LHCN-M2 (cell line): ENCODE results near the gene IL10RA. TPM values are rescaled to one million over a fixed set of nuclear protein-coding genes. Genes with fewer than 3 reads are reported as not detected.
"Not testable (repeated sequence)": the region's sequence is repeated elsewhere in the genome, so short reads cannot be mapped to it uniquely, and the experiment has no call there.

Experiments
- DNase-seq: peaks from one replicate; pipeline ENCODE4 v3.0.0-alpha.2; 2012; ENCODE audit warnings: low read depth
- total RNA-seq: library from RNA; depleted of rRNA; stranded (reverse); fragments of >200 nt; gene quantifications from 2 replicates; pipeline ENCODE4 v1.2.3, GENCODE V29; 2014

The IL10RA gene
- total RNA-seq, 1 experiment from 2014 or later = not detected

GRCh38 chr11:117961896-117962295, 24.3 kb upstream of the IL10RA start:
- no peak for DNase-seq

GRCh38 chr11:117962826-117963225, 23.4 kb upstream of the IL10RA start:
- DNase-seq = no peak

GRCh38 chr11:117966908-117967307, 19.3 kb upstream of the IL10RA start:
- no peak for DNase-seq

- no peak for DNase-seq
Measured at GRCh38 chr11:117969160-117969991, 16.8 kb upstream of the IL10RA start.

- no peak for DNase-seq
Measured at GRCh38 chr11:117970400-117971024, 15.7 kb upstream of the IL10RA start.

GRCh38 chr11:117972044-117972443, 14.2 kb upstream of the IL10RA start:
- DNase-seq = no peak

GRCh38 chr11:117972629-117973502, 13.3 kb upstream of the IL10RA start:
- no peak for DNase-seq

- DNase-seq = no peak
Measured at GRCh38 chr11:117973503-117973860, 12.7 kb upstream of the IL10RA start.

- DNase-seq = no peak
Measured at GRCh38 chr11:117976445-117976844, 9.7 kb upstream of the IL10RA start.

GRCh38 chr11:117977029-117977428, 9.2 kb upstream of the IL10RA start:
- no peak for DNase-seq

GRCh38 chr11:117977612-117978264, 8.5 kb upstream of the IL10RA start:
- DNase-seq = not testable (repeated sequence)

- not testable (repeated sequence) for DNase-seq
Measured at GRCh38 chr11:117978291-117978910, 7.8 kb upstream of the IL10RA start.

- no peak for DNase-seq
Measured at GRCh38 chr11:117978991-117979390, 7.2 kb upstream of the IL10RA start.

GRCh38 chr11:117979481-117980211, 6.5 kb upstream of the IL10RA start:
- DNase-seq = no peak

GRCh38 chr11:117980280-117980679, 5.9 kb upstream of the IL10RA start:
- DNase-seq = no peak

- no peak for DNase-seq
Measured at GRCh38 chr11:117980720-117981119, 5.5 kb upstream of the IL10RA start.

- no peak for DNase-seq
Measured at GRCh38 chr11:117983163-117983475, 3.1 kb upstream of the IL10RA start.

GRCh38 chr11:117984476-117984875, 1.7 kb upstream of the IL10RA start:
- DNase-seq = no peak

- DNase-seq = peak; percentile 2
Measured at GRCh38 chr11:117986981-117987574, 884 bp downstream of the IL10RA start.
